Left lobe of liver (tissue), 2 donors: ENCODE measurements around the gene ZBTB20. TPM values are rescaled to one million over a fixed set of nuclear protein-coding genes. Genes with fewer than 3 reads are reported as not detected.
A peak's percentile ranks its signal among the peaks of the same experiment; 100 is the strongest.
"Not testable (repeated sequence)": the region's sequence is repeated elsewhere in the genome, so short reads cannot be mapped to it uniquely, and the experiment has no call there.

Experiments used
- ATAC-seq: fragments of 200-7000 bp; cut with Tn5 transposase; one replicate; pipeline ENCODE4 v1.9.1; 2020; ENCODE audit warnings: mild to moderate bottlenecking, moderate library complexity
- DNase-seq: peaks from one replicate; pipeline ENCODE4 v3.0.0-alpha.2; 2020; ENCODE audit warnings: low spot score
- total RNA-seq: library from RNA; stranded (reverse); gene quantifications from one replicate; pipeline ENCODE4 v1.2.1, GENCODE V29; 2021
- donor health status: DM: no; HTN: no; CAD: no; lungs with moderate emphysema.
- donor health status: DM: no; HTN: yes; CAD: no.

ZBTB20 gene
- total RNA-seq = 50.6 TPM

- DNase-seq (no peak), ATAC-seq (peak; percentile 56)
Measured at GRCh38 chr3:115146418-115147328, at the start of gene ZBTB20. Gene ZBTB20 (minus strand): TSS chr3:115147288.

GRCh38 chr3:115194476-115194875 lies 47.4 kb upstream of the ZBTB20 start:
- no peak for ATAC-seq
- DNase-seq = no peak

- DNase-seq (no peak), ATAC-seq (no peak)
Measured at GRCh38 chr3:115190747-115191146, 43.7 kb upstream of the ZBTB20 start.

GRCh38 chr3:115187149-115187757 lies 40.2 kb upstream of the ZBTB20 start:
- DNase-seq (no peak), ATAC-seq (no peak)

- ATAC-seq (no peak), DNase-seq (no peak)
Measured at GRCh38 chr3:115186351-115187148, 39.5 kb upstream of the ZBTB20 start.

- not testable (repeated sequence) for DNase-seq, ATAC-seq
Measured at GRCh38 chr3:115184859-115185572, 37.9 kb upstream of the ZBTB20 start.

- DNase-seq, ATAC-seq: not testable (repeated sequence)
Measured at GRCh38 chr3:115178930-115179329, 31.8 kb upstream of the ZBTB20 start.

GRCh38 chr3:115169808-115170207 lies 22.7 kb upstream of the ZBTB20 start:
- ATAC-seq (no peak), DNase-seq (no peak)

GRCh38 chr3:115165701-115166100 lies 18.6 kb upstream of the ZBTB20 start:
- ATAC-seq (no peak), DNase-seq (no peak)

GRCh38 chr3:115165266-115165665 lies 18.2 kb upstream of the ZBTB20 start:
- no peak for ATAC-seq

GRCh38 chr3:115164374-115165221 lies 17.5 kb upstream of the ZBTB20 start:
- DNase-seq (no peak), ATAC-seq (no peak)

More at GRCh38 chr3:115165266-115165665, 18.2 kb upstream of the ZBTB20 start:
- no peak for DNase-seq

- no peak for DNase-seq
- ATAC-seq = no peak
Measured at GRCh38 chr3:115162759-115163158, 15.7 kb upstream of the ZBTB20 start.

GRCh38 chr3:115161866-115162265 lies 14.8 kb upstream of the ZBTB20 start:
- ATAC-seq (no peak), DNase-seq (no peak)

GRCh38 chr3:115161168-115161834 lies 14.2 kb upstream of the ZBTB20 start:
- no peak for ATAC-seq
- DNase-seq = no peak

GRCh38 chr3:115160295-115160694 lies 13.2 kb upstream of the ZBTB20 start:
- no peak for ATAC-seq
- DNase-seq = no peak

- ATAC-seq (no peak), DNase-seq (no peak)
Measured at GRCh38 chr3:115156046-115156654, 9.1 kb upstream of the ZBTB20 start.

- DNase-seq (no peak), ATAC-seq (no peak)
Measured at GRCh38 chr3:115154611-115155010, 7.5 kb upstream of the ZBTB20 start.

GRCh38 chr3:115151921-115152320 lies 4.8 kb upstream of the ZBTB20 start:
- ATAC-seq = no peak
- DNase-seq = no peak
